HepG2 (cell line): ENCODE data around the gene TELO2. TPM values are rescaled to one million over a fixed set of nuclear protein-coding genes. Genes with fewer than 3 reads are reported as not detected.
A peak's percentile ranks its signal among the peaks of the same experiment; 100 is the strongest.

ENCODE experiments used
- ARHGAP35 ChIP-seq: sonication (generic); formaldehyde crosslinking; IDR thresholded peaks from 2 replicates; pipeline ENCODE4 v1.9.0; 2022; ENCODE audit warnings: mild to moderate bottlenecking, inconsistent platforms, moderate library complexity, missing genetic modification reagents, borderline replicate concordance
- ATF7 ChIP-seq, 2 experiments: fragments of 450-650 bp in 1 of 2; sonication (generic) in 1 of 2; formaldehyde crosslinking in 1 of 2; IDR thresholded peaks; 2 replicates each; pipeline versions ENCODE4 v1.4.0 to v1.6.1; 2016 to 2020; ENCODE audit warnings: antibody characterized with exemption in 1 of 2, mild to moderate bottlenecking in 1 of 2, missing genetic modification reagents in 1 of 2
- E2F2 ChIP-seq: sonication (generic); formaldehyde crosslinking; IDR thresholded peaks from 2 replicates; pipeline ENCODE4 v1.4.0; 2020; ENCODE audit warnings: missing genetic modification reagents, borderline replicate concordance
- HNF4A ChIP-seq: sonication (generic); formaldehyde crosslinking; IDR thresholded peaks from 2 replicates; pipeline ENCODE4 v1.4.0; 2020; ENCODE audit warnings: missing genetic modification reagents
- PRDM4 ChIP-seq: sonication (generic); formaldehyde crosslinking; IDR thresholded peaks from 2 replicates; pipeline ENCODE4 v1.9.0; 2021; ENCODE audit warnings: missing genetic modification reagents, borderline replicate concordance
- SNAI1 ChIP-seq: sonication (generic); formaldehyde crosslinking; IDR thresholded peaks from 2 replicates; pipeline ENCODE4 v1.5.0; 2020; ENCODE audit warnings: mild to moderate bottlenecking, missing genetic modification reagents, borderline replicate concordance
- SNAPC4 ChIP-seq: sonication (generic); formaldehyde crosslinking; IDR thresholded peaks from 2 replicates; pipeline ENCODE4 v1.4.0; 2020; ENCODE audit warnings: mild to moderate bottlenecking, missing genetic modification reagents
- SP140L ChIP-seq: sonication (generic); formaldehyde crosslinking; IDR thresholded peaks from 2 replicates; pipeline ENCODE4 v1.4.0; 2020; ENCODE audit warnings: missing genetic modification reagents, borderline replicate concordance
- SP5 ChIP-seq: IDR thresholded peaks from 2 replicates; pipeline ENCODE4 v1.6.1; 2016; ENCODE audit warnings: low read depth, borderline replicate concordance
- YEATS4 ChIP-seq: sonication (generic); formaldehyde crosslinking; IDR thresholded peaks from 2 replicates; pipeline ENCODE4 v1.4.0; 2020; ENCODE audit warnings: missing genetic modification reagents, borderline replicate concordance
- ZBTB3 ChIP-seq: sonication (generic); formaldehyde crosslinking; IDR thresholded peaks from 2 replicates; pipeline ENCODE4 v1.4.0; 2020; ENCODE audit warnings: low read depth, mild to moderate bottlenecking, moderate library complexity, missing genetic modification reagents, borderline replicate concordance
- ZBTB43 ChIP-seq: sonication (generic); formaldehyde crosslinking; conservative IDR thresholded peaks from 2 replicates; pipeline ENCODE4 v1.4.0; 2020; ENCODE audit warnings: missing genetic modification reagents
- ZBTB7A ChIP-seq: sonication (generic); formaldehyde crosslinking; IDR thresholded peaks from 2 replicates; pipeline ENCODE4 v1.8.0; 2022; ENCODE audit warnings: mild to moderate bottlenecking, missing genetic modification reagents
- ZC3H4 ChIP-seq: sonication (generic); formaldehyde crosslinking; IDR thresholded peaks from 2 replicates; pipeline ENCODE4 v1.4.0; 2020; ENCODE audit warnings: missing genetic modification reagents, borderline replicate concordance
- ZFX ChIP-seq: sonication (generic); formaldehyde crosslinking; IDR thresholded peaks from 2 replicates; pipeline ENCODE4 v1.4.0; 2020; ENCODE audit warnings: mild to moderate bottlenecking, low read depth, missing genetic modification reagents, moderate library complexity
- polyA plus RNA-seq, 8 experiments: library from polyadenylated mRNA; depleted of rRNA in 3 of 8; stranded (reverse) in 7 of 8; unstranded in 1 of 8; fragments of >200 nt; fragmentation: Illumina TruSeq in 4 of 8; extraction: Trizol in 4 of 8; gene quantifications; 2 replicates each; pipeline versions ENCODE4 v1.2.1 to v1.2.3, GENCODE V29; 2011 to 2016; ENCODE audit warnings: low read depth in 4 of 8, missing spikeins in 1 of 8, mixed read lengths in 1 of 8; ENCODE audit not compliant: insufficient read depth in 1 of 8
- total RNA-seq, 5 experiments: library from RNA; depleted of rRNA; stranded (reverse); fragments of >200 nt; fragmentation: Illumina TruSeq; extraction: Trizol; gene quantifications; 2 replicates each; pipeline ENCODE4 v1.2.3, GENCODE V29; 2016; ENCODE audit warnings: low read depth in 1 of 5

The TELO2 gene
- total and polyA plus RNA-seq, 2 of the 13 experiments (the other 11 are each of a cell fraction or from before 2014, with no cell fraction given): 10.1 to 17.9 TPM

GRCh38 chr16:1545044-1546040 lies 52.2 kb downstream of the TELO2 start (continued):
- TF ChIP-seq SNAPC4 (CRISPR knock-in tag): no peak
- TF ChIP-seq E2F2: no peak
- TF ChIP-seq YEATS4 (CRISPR knock-in tag): no peak
- TF ChIP-seq PRDM4 (CRISPR knock-in tag): no peak
- TF ChIP-seq ZFX: peak; percentile 51
- 0 out of 2 replicates have a peak, but pooled peaks have one; percentile 8 for TF ChIP-seq SP5 (CRISPR knock-in tag)
- no peak for TF ChIP-seq ATF7 (IDR thresholded peaks at IDR 0.05)
- TF ChIP-seq ATF7 (CRISPR knock-in tag; IDR thresholded peaks at IDR 0.05): 0 out of 2 replicates have a peak, but pooled peaks have one; percentile 24
- TF ChIP-seq ZC3H4: no peak
- no peak for TF ChIP-seq ZBTB7A (CRISPR knock-in tag)
- TF ChIP-seq ZBTB43 (CRISPR knock-in tag): no peak
- TF ChIP-seq ARHGAP35: 0 out of 2 replicates have a peak, but pooled peaks have one; percentile 26
- no peak for TF ChIP-seq SP140L (CRISPR knock-in tag)
- no peak for TF ChIP-seq SNAI1 (CRISPR knock-in tag)
- TF ChIP-seq ZBTB3 (CRISPR knock-in tag): no peak
- peak; percentile 83 for TF ChIP-seq HNF4A
